Measurements from ENCODE around the gene TMPRSS9. TPM values are rescaled to one million over a fixed set of nuclear protein-coding genes. Genes with fewer than 3 reads are reported as not detected.

The TMPRSS9 gene
- total and polyA plus RNA-seq, 2 of the 13 experiments (the other 11 are each of a cell fraction or from before 2014, with no cell fraction given) = 2.5 to 5.2 TPM

- TF ChIP-seq ZNF710 (CRISPR knock-in tag; IDR thresholded peaks at IDR 0.05; ENCODE audit: borderline replicate concordance) (0 out of 2 replicates have a peak, but pooled peaks have one; percentile 0), HOMEZ (CRISPR knock-in tag; IDR thresholded peaks at IDR 0.05; ENCODE audit: low read depth) (no peak), RAD21 (CRISPR knock-in tag; IDR thresholded peaks at IDR 0.05) (no peak), ZNF780A (CRISPR knock-in tag; IDR thresholded peaks at IDR 0.05) (no peak), ZNF788 (CRISPR knock-in tag; IDR thresholded peaks at IDR 0.05; ENCODE audit: borderline replicate concordance) (0 out of 2 replicates have a peak, but pooled peaks have one; percentile 6), ASH2L (IDR thresholded peaks at IDR 0.05; ENCODE audit: insufficient read length, low read depth, low read length) (peak; percentile 11), ZNF121 (CRISPR knock-in tag; IDR thresholded peaks at IDR 0.05) (peak; percentile 91), FOXA3 (CRISPR knock-in tag; IDR thresholded peaks at IDR 0.05) (no peak), ZNF124 (CRISPR knock-in tag; IDR thresholded peaks at IDR 0.05) (0 out of 2 replicates have a peak, but pooled peaks have one; percentile 3), ZNF331 (CRISPR knock-in tag; IDR thresholded peaks at IDR 0.05) (no peak)
- TF ChIP-seq, protein P1, sequence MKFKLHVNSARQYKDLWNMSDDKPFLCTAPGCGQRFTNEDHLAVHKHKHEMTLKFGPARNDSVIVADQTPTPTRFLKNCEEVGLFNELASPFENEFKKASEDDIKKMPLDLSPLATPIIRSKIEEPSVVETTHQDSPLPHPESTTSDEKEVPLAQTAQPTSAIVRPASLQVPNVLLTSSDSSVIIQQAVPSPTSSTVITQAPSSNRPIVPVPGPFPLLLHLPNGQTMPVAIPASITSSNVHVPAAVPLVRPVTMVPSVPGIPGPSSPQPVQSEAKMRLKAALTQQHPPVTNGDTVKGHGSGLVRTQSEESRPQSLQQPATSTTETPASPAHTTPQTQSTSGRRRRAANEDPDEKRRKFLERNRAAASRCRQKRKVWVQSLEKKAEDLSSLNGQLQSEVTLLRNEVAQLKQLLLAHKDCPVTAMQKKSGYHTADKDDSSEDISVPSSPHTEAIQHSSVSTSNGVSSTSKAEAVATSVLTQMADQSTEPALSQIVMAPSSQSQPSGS (CRISPR knock-in tag; IDR thresholded peaks at IDR 0.05) = 0 out of 2 replicates have a peak, but pooled peaks have one; percentile 5
Observed at GRCh38 chr19:2457394-2458037, 97.5 kb downstream of the TMPRSS9 start (continued).
